H9 (cell line): ENCODE data around the gene ATP6V1D. TPM values are rescaled to one million over a fixed set of nuclear protein-coding genes. Genes with fewer than 3 reads are reported as not detected.

ENCODE experiments used
- DNase-seq: peaks from one replicate; pipeline ENCODE4 v3.0.0-alpha.2; 2017
- H2AFZ ChIP-seq: one replicate; pipeline ENCODE4 v1.6.1; 2013; ENCODE audit warnings: mild to moderate bottlenecking, low read length, control low read depth, moderate library complexity
- H2AK5ac ChIP-seq: 2 replicates; pipeline ENCODE4 v1.6.1; 2013; ENCODE audit warnings: low read length, control low read depth, mixed read lengths; ENCODE audit not compliant: insufficient read length
- H2BK120ac ChIP-seq: one replicate; pipeline ENCODE4 v1.6.1; 2013; ENCODE audit warnings: low read depth, mild to moderate bottlenecking, low read length, control low read depth, inconsistent platforms; ENCODE audit not compliant: poor library complexity, severe bottlenecking
- H2BK12ac ChIP-seq: 2 replicates; pipeline ENCODE4 v1.6.1; 2013; ENCODE audit warnings: low read length, control low read depth, mixed read lengths, low read depth; ENCODE audit not compliant: insufficient read length
- H2BK15ac ChIP-seq: 2 replicates; pipeline ENCODE4 v1.6.1; 2013; ENCODE audit warnings: low read depth, low read length, control low read depth
- H2BK20ac ChIP-seq: one replicate; pipeline ENCODE4 v1.6.1; 2013; ENCODE audit warnings: low read depth, mild to moderate bottlenecking, low read length, control low read depth, inconsistent platforms; ENCODE audit not compliant: poor library complexity, severe bottlenecking
- H2BK5ac ChIP-seq: 2 replicates; pipeline ENCODE4 v1.6.1; 2013; ENCODE audit warnings: low read length, control low read depth, mixed read lengths; ENCODE audit not compliant: insufficient read length
- H3K14ac ChIP-seq: 2 replicates; pipeline ENCODE4 v1.6.1; 2013; ENCODE audit warnings: low read length, control low read depth; ENCODE audit not compliant: insufficient read depth
- H3K18ac ChIP-seq: 2 replicates; pipeline ENCODE4 v1.6.1; 2013; ENCODE audit warnings: low read depth, mild to moderate bottlenecking, mixed read lengths, low read length, control low read depth; ENCODE audit not compliant: insufficient read length
- H3K23ac ChIP-seq: 2 replicates; pipeline ENCODE4 v1.6.1; 2013; ENCODE audit warnings: low read length, control low read depth, mixed read lengths, low read depth; ENCODE audit not compliant: insufficient read length
- H3K23me2 ChIP-seq: 2 replicates; pipeline ENCODE4 v1.6.1; 2013; ENCODE audit warnings: low read depth, mild to moderate bottlenecking, mixed read lengths, low read length, control low read depth; ENCODE audit not compliant: insufficient read length, poor library complexity, severe bottlenecking
- H3K27ac ChIP-seq: 2 replicates; pipeline ENCODE4 v1.5.1; 2013; ENCODE audit warnings: low read length, control low read depth, mixed read lengths, low read depth; ENCODE audit not compliant: insufficient read length
- H3K27me3 ChIP-seq: 2 replicates; pipeline ENCODE4 v1.6.1; 2013; ENCODE audit warnings: low read length, control low read depth, inconsistent platforms; ENCODE audit not compliant: insufficient read depth
- H3K4ac ChIP-seq: 2 replicates; pipeline ENCODE4 v1.6.1; 2013; ENCODE audit warnings: low read depth, mild to moderate bottlenecking, control low read depth, inconsistent platforms, low read length, moderate library complexity
- H3K4me1 ChIP-seq: 2 replicates; pipeline ENCODE4 v1.6.1; 2013; ENCODE audit warnings: low read length, control low read depth, inconsistent platforms; ENCODE audit not compliant: insufficient read depth
- H3K4me2 ChIP-seq: 2 replicates; pipeline ENCODE4 v1.6.1; 2013; ENCODE audit warnings: low read length, control low read depth, mixed read lengths; ENCODE audit not compliant: insufficient read length, insufficient read depth
- H3K56ac ChIP-seq: 2 replicates; pipeline ENCODE4 v1.6.1; 2013; ENCODE audit warnings: low read depth, mild to moderate bottlenecking, mixed read lengths, low read length, control low read depth; ENCODE audit not compliant: insufficient read length
- H3K79me1 ChIP-seq: 2 replicates; pipeline ENCODE4 v1.6.1; 2013; ENCODE audit warnings: low read depth, mild to moderate bottlenecking, moderate library complexity, low read length, control low read depth, inconsistent platforms; ENCODE audit not compliant: insufficient read depth, poor library complexity, severe bottlenecking
- H3K79me2 ChIP-seq: 2 replicates; pipeline ENCODE4 v1.6.1; 2013; ENCODE audit warnings: low read length, control low read depth, inconsistent platforms; ENCODE audit not compliant: insufficient read depth
- H3K9ac ChIP-seq: 2 replicates; pipeline ENCODE4 v1.6.1; 2013; ENCODE audit warnings: low read length, control low read depth, mixed read lengths; ENCODE audit not compliant: insufficient read length; ENCODE audit errors: extremely low read depth
- H3K9me3 ChIP-seq: one replicate; pipeline ENCODE4 v1.6.1; 2013; ENCODE audit warnings: low read depth, low read length, inconsistent platforms; ENCODE audit not compliant: control insufficient read depth
- H3T11ph ChIP-seq: one replicate; pipeline ENCODE4 v1.6.1; 2013; ENCODE audit warnings: mild to moderate bottlenecking, low read length, control low read depth, inconsistent platforms
- H4K20me1 ChIP-seq: one replicate; pipeline ENCODE4 v1.6.1; 2013; ENCODE audit not compliant: control insufficient read depth, insufficient read length, insufficient read depth
- H4K5ac ChIP-seq: 2 replicates; pipeline ENCODE4 v1.6.1; 2013; ENCODE audit warnings: low read depth, mild to moderate bottlenecking, mixed read lengths, low read length, control low read depth; ENCODE audit not compliant: insufficient read length
- H4K8ac ChIP-seq: replicated peaks from 2 replicates; pipeline ENCODE4 v1.6.1; 2013; ENCODE audit warnings: low read length, control low read depth, mixed read lengths, low read depth; ENCODE audit not compliant: insufficient read length
- H4K91ac ChIP-seq: 2 replicates; pipeline ENCODE4 v1.6.1; 2013; ENCODE audit warnings: low read depth, mild to moderate bottlenecking, moderate library complexity, mixed read lengths, low read length, control low read depth; ENCODE audit not compliant: insufficient read length
- H3K27ac Mint-ChIP-seq, 3 experiments: 2 replicates in 2 of 3; 3 replicates in 1 of 3; pipeline ENCODE4 v1.8.0; 2020 to 2021; ENCODE audit warnings: mixed read lengths in 3 of 3, mild to moderate bottlenecking in 1 of 3, moderate library complexity in 1 of 3
- H3K27me3 Mint-ChIP-seq: 2 replicates; pipeline ENCODE4 v1.8.0; 2021; ENCODE audit warnings: low read depth, mild to moderate bottlenecking, moderate library complexity, mixed read lengths
- H3K36me3 Mint-ChIP-seq, 3 experiments: 2 replicates in 2 of 3; 3 replicates in 1 of 3; pipeline ENCODE4 v1.8.0; 2020 to 2021; ENCODE audit warnings: low read depth in 3 of 3, mixed read lengths in 3 of 3; ENCODE audit not compliant: insufficient read depth in 1 of 3
- H3K4me1 Mint-ChIP-seq, 2 experiments: 2 replicates each; pipeline ENCODE4 v1.8.0; 2020; ENCODE audit warnings: mixed read lengths in 2 of 2
- H3K4me3 Mint-ChIP-seq, 2 experiments: 2 replicates in 1 of 2; 3 replicates in 1 of 2; pipeline ENCODE4 v1.8.0; 2020 to 2021; ENCODE audit warnings: mild to moderate bottlenecking in 2 of 2, mixed read lengths in 2 of 2, moderate library complexity in 1 of 2
- H3K9me3 Mint-ChIP-seq, 2 experiments: 2 replicates in 1 of 2; 3 replicates in 1 of 2; pipeline ENCODE4 v1.8.0; 2020; ENCODE audit warnings: mild to moderate bottlenecking in 2 of 2, mixed read lengths in 2 of 2, moderate library complexity in 1 of 2
- CTCF ChIP-seq: fragments of 200-600 bp; sonication (generic); conservative IDR thresholded peaks from 3 replicates; pipeline ENCODE4 v1.8.0; 2021; ENCODE audit warnings: antibody characterized with exemption, mild to moderate bottlenecking
- WGBS: extraction: QIAGEN DNeasy Blood & Tissue Kit; methylation state at CpG from one replicate; pipeline ENCODE4 v1.1.7; 2013; ENCODE audit warnings: missing lambda C conversion rate, low lambda C conversion rate, mixed read lengths; ENCODE audit not compliant: insufficient read length; ENCODE audit errors: extremely low coverage; 5-methylcytosine and 5-hydroxymethylcytosine counted together
- total RNA-seq: library from RNA; stranded (reverse); gene quantifications from 2 replicates; pipeline ENCODE4 v1.2.1, GENCODE V29; 2021

The ATP6V1D gene
- total RNA-seq, 1 experiment from 2014 or later = 85.7 TPM

DNA sequence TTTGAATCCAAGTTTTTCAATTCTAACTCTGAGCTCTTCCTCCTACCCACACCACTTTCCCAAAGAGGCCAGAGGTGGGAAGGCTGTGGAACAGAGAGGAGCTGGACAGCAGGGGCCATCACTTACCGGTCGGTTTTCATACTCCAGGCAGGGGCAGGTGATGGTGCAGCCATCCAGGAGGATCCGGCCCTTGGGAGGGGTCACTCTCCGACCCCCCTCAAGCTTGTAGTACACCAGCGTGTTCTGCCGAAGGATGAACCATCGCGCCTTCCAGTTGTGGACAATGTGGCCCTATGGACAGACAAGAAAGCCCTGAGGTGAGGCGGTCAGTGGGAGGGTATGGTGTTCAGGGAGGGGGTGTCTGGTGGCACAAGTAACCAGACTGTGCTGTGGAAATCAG is 37.9 kb upstream of the ATP6V1D start:
- H2AK5ac ChIP-seq = no peak overlapping the region
- H3K18ac ChIP-seq = no peak overlapping the region
- H3K27ac Mint-ChIP-seq = 0 out of 7 replicates have a peak overlapping the region, but pooled peaks of 1 of the 3 experiments have one; percentile 31
- H3K27me3 Mint-ChIP-seq = peaks cover 2% of the 10 kb centered on the region; the same call in 1 of the 2 replicates
- no peaks in the 10 kb centered on the region for H3K79me1 ChIP-seq
- no peak overlapping the region for H2BK12ac ChIP-seq
- peaks cover 5 to 6% of the 10 kb centered on the region in 2 experiments for H3K4me1 Mint-ChIP-seq
- no peak for DNase-seq
- no peaks in the 10 kb centered on the region for H3K9me3 ChIP-seq
- no peak overlapping the region for H3T11ph ChIP-seq
- no peak overlapping the region for H3K56ac ChIP-seq
- no peak overlapping the region for H3K4me2 ChIP-seq
- no peak overlapping the region for H2AFZ ChIP-seq
- no CpG with 5 or more reads among the region's 9 CpGs for WGBS
- H3K14ac ChIP-seq = no peak overlapping the region
- no peaks in the 10 kb centered on the region for H3K9me3 Mint-ChIP-seq
- H3K79me2 ChIP-seq = no peaks in the 10 kb centered on the region
- no peak overlapping the region for H4K91ac ChIP-seq
- H3K4me1 ChIP-seq = no peaks in the 10 kb centered on the region; the same call in 1 of the 2 replicates
- H3K4me3 Mint-ChIP-seq = no peak overlapping the region
- no peak overlapping the region for H3K4ac ChIP-seq
- no peaks in the 10 kb centered on the region for H3K36me3 Mint-ChIP-seq
- no peaks in the 10 kb centered on the region for H3K23me2 ChIP-seq
- H3K23ac ChIP-seq = no peak overlapping the region
- no peak overlapping the region for H2BK15ac ChIP-seq
- H2BK20ac ChIP-seq = no peak overlapping the region
- H4K20me1 ChIP-seq = no peaks in the 10 kb centered on the region
- H3K27ac ChIP-seq = no peak overlapping the region
- H2BK120ac ChIP-seq = no peak overlapping the region
- no peak overlapping the region for H4K5ac ChIP-seq
- no peak overlapping the region for H4K8ac ChIP-seq
- H3K9ac ChIP-seq = no peak overlapping the region
- no peaks in the 10 kb centered on the region for H3K27me3 ChIP-seq
- no peak for TF ChIP-seq CTCF
- no peak overlapping the region for H2BK5ac ChIP-seq
